GM21737 (cell line): ENCODE measurements around the gene WAS.
"Not testable (repeated sequence)": the region's sequence is repeated elsewhere in the genome, so short reads cannot be mapped to it uniquely, and the experiment has no call there.

Experiments used
- ATAC-seq: cut with Tn5 transposase; IDR thresholded peaks from one replicate; pipeline ENCODE4 v1.9.1; 2021; ENCODE audit warnings: mild to moderate bottlenecking, moderate library complexity; ENCODE audit not compliant: unreplicated experiment

Gene WAS

DNA sequence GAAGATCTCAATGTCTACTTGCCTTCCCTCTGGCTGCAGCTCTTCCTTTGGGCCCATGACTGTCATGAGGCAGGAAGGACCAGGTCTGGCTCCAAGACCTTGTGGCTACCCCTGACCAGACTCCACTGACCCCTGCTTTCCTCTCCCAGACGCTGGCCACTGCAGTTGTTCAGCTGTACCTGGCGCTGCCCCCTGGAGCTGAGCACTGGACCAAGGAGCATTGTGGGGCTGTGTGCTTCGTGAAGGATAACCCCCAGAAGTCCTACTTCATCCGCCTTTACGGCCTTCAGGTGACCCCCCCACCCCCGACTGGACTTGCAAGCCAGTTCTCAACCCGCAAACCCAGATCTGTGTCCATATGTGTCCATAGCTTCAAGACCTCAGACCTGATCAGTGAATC lies 535 bp downstream of the WAS start:
- no peak for ATAC-seq

GRCh38 chrX:48685416-48685815 lies 1.8 kb downstream of the WAS start:
- ATAC-seq, result no peak

- no peak for ATAC-seq
Measured at GRCh38 chrX:48688531-48689150, 5.0 kb downstream of the WAS start.

GRCh38 chrX:48689208-48689920 lies 5.8 kb downstream of the WAS start:
- no peak for ATAC-seq

DNA sequence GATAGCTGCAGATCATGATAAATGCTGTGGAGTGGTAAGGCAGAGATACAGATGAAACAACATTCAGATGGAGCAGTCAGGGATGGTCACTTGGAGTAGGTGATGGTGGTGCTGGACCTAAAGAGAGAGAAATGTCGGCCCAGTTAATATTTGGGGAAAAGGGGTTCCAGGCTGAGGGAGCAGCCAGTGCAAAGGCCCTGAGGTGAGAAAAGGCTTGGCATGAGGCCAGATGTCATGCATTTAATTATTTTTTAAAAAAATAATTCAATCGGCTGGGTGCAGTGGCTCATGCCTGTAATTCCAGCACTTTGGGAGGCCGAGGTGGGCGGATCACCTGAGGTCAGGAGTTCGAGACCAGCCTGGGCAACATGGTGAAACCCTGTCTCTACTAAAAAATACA lies 8.1 kb downstream of the WAS start:
- not testable (repeated sequence) for ATAC-seq

DNA sequence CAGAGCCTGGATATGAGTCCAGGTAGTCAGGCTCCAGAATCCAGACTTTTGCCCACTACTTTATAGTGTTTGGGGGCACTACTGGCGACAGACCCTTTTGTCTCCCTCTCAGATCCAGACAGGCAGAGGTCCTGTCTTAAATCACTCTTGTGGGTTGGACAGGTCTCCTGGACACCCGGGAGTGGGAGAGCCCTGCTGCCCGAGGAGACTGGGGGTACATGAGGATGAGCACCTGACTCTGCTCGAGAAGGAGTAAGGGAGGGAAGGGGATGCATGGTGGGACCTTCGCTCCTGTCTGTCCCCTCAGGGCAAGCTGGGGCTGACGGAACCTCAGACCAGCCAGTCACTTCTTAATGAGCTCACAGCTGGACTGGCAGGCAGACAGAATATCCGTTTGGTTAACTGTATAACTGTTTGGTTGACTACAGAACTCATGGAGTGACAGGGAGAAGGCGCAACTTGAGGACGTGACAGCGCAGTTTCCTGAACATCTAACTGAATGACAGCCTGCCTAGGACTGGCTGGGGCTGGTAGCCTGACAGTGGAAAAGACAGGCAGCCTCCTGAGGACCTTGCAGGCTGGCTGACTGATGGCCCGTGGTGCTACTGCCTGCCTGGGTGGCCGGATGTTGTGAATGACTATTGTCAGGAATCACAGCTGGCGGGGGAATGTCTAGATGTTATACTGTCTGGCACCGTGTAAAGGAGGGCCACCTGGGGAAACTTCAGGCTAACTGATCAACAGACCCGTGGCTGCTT lies 11.4 kb downstream of the WAS start:
- ATAC-seq, result no peak

DNA sequence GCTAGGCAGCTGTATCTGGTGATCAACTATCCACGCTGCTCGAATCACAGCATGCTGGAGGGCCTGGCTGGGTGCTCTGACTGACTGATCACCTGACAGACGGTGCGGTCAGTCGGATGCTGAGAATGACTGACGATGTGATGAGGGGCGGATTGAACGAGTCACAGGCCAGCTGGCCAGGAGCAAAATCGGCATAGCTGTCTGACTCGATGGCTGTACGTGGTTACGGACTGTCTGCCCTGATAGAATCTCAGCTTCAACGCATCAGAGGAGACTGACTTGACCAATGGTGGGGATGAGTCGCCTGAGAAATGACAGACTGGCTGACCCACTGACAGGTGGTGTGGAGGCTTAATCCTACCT lies 11.9 kb downstream of the WAS start:
- ATAC-seq, result no peak

- peak; percentile 8 for ATAC-seq
Measured at GRCh38 chrX:48695925-48696300, 12.3 kb downstream of the WAS start.

DNA sequence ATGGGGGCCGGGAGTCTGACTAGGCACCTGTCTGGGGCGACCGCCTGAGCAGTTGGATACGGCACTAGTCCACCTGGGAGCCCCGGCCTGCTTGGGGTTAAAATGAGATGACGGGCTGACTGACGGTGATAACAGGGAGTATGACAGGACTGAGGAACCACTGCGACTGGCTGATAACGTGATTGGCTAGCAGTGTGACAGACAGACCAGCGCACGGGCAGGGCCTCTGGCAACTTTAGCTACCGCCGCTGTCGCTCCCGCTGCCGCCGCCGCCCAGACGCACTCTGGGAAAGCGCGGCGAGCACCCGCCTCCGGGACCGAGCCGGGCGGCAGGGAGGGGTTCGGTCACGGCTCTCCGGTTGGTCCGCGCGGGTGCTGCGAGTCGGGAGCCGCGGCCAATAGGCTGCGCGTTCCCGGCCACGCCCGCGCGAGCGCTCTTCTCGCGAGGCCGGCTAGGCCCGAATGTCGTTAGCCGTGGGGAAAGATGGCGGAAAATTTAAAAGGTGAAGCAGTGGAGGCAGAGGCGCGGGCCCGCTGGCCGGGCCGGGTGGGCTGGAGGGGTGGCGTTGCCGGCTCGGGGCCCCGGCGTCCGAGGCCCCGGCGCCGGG lies 12.8 kb downstream of the WAS start, which contains the start of gene SUV39H1:
TSS of gene SUV39H1 (plus strand) at position 434 of the 608 bp plus-strand sequence. CDS start at position 485, 51 bp downstream.
- peak; percentile 81 for ATAC-seq

DNA sequence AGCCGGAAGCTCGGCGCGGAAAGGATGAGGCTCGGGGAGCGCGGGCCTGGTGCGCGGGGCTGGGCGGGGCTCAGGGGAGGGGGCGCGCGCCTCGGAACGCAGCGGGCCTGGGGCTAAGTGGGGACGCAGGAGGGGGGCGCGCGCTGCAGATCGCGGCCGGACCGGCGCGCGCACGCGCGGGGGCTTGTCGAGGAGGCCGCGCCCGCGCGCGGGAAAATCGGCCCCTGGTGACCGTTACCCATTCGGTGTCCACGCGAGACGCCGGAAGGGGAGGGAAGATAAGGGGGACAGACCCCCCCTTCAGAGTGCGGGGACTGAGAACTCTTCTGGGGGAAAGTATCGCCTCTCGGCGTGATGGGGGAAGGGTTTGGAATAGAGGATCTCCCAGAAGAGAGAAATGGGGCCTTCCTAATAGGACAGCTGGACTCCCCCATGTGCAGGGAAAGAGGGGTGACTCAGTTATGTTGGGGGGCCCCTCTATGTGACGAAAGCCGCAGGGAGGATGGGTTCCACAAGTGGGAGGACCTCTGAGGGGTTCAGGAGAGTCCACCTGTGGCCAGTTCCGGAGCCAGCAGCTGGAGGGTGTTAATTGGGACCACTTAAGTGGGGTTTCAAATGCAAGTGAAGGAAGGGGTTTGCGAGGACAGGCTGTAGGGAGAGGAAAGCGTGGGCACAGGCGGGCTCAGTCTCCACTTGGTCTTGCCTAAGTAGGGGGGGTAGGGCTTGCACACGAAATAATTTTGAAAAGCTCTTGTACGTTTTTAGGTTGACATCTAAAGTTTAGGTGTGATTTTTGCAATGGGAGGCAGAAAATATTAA lies 13.5 kb downstream of the WAS start:
- no peak for ATAC-seq

GRCh38 chrX:48698306-48698705 lies 14.7 kb downstream of the WAS start:
- ATAC-seq, result no peak

- no peak for ATAC-seq
Measured at GRCh38 chrX:48700246-48700645, 16.6 kb downstream of the WAS start.

- ATAC-seq, result no peak
Measured at GRCh38 chrX:48700951-48701653, 17.5 kb downstream of the WAS start.

DNA sequence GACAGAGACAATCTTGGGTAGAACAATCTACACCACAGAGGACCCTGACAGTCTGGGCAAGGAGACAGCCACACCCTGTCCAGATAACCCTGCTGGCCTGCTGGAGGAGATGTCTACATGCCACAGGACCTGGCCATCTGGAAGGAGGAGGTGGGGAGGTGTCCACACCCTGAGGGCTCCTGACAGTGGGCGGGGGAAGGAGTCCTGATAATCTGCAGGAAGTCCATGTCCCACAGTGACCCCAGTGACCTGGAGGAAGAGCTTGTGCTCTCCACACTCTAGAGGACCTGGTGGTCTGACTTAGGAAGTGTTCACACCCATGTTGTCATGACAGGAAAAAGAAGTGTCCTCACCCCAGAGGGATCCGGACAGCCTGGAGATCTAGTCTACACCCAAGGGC lies 18.4 kb downstream of the WAS start:
- ATAC-seq, result no peak

- no peak for ATAC-seq
Measured at GRCh38 chrX:48702716-48703115, 19.1 kb downstream of the WAS start.

DNA sequence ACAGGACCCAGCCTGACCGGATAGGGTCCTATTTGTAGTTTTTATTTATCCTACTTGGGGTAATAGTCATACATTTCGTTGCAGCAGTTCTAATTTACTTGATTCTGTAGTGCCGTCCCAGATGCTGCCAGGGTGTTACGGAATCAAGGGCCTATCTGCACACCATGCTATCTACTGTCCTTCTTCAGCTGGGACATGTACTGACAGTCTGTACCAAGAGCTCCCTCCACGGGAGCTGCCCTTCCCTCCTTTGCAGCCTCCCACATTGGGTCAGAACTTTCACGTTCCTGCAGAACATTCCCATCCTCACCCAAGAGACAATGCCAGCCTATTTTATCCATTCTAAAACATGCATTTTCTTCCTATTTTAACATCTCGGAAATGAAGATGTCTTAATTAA lies 19.6 kb downstream of the WAS start:
- ATAC-seq, result no peak

DNA sequence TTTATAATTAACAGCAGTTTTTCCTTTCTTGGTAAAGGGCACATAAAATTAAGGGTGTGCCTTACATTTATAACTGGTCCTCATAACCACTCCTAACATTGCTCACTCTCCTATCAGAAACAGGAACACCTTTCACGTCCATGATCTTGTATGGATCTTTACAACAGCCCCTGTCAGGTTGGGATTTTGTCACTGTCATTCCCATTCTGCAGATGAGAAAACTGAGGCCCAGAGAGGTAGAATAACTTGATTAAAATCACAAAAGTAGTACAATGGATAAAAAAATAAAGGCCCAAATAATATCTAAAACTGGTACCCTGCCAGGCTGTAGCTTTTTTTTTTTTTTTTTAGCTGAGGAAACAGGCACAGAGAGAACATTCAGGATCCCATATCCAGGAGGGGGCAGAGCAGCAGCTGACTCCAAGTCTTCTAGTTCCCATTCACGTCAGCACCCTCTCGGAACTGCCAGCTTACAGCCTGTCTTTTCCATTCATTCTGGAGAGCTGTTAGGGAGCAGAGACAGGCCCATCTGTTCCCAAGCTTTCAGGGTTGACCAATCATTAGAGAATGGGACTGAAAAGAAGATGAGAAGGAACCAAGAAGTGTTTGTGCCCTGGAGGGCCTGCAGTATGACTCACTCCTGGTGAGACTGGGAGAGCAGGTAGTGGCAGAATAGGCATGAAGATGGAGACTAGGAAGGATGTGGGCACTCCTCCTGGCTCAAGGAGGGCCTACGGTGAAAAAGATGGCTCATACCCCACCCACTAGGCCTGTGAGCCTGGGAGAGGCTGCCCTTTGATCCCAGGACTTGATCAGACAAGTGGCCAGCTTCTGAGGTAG lies 20.3 kb downstream of the WAS start:
- no peak for ATAC-seq

GRCh38 chrX:48705871-48706270 lies 22.3 kb downstream of the WAS start:
- no peak for ATAC-seq

DNA sequence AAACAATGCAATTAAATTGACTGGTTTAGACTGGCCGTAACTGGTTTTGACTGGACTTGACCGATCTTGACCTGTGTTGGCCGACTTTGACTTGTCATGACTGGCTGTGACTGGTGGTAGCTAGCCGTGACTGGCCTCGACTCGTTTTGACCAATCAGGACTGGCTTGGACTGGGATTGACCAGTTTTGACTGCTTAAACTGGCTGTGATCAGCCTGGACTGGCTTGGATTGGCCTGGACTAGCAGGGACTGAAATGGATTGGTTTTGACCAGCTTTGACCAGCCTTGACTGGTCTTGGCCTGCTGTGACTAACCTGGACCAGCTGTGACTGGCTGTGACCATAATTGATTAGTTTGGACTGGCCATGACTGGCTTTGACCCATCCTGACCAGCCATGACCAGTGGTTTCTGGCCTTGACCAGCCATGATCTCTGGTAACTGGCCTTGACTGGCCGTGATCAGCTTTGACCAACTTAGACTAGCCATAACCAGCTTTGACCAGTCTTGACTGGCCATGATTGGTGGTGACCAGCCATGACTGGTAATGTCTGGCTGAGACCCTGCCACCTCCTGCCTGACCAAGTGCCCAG lies 26.0 kb downstream of the WAS start:
- no peak for ATAC-seq
